GM12864 (cell line): ENCODE results near the gene SYNPO2.

Experiments
- DNase-seq: peaks from one replicate; pipeline ENCODE4 v3.0.0-alpha.2; 2011; ENCODE audit warnings: low read depth
- H3K4me3 ChIP-seq: 2 replicates; pipeline ENCODE4 v1.5.1; 2011; ENCODE audit warnings: mild to moderate bottlenecking, low read depth, low read length, control low read depth
- CTCF ChIP-seq: IDR thresholded peaks from 2 replicates; pipeline ENCODE4 v1.5.1; 2011; ENCODE audit warnings: low read depth, mild to moderate bottlenecking, moderate library complexity, low read length, control low read depth, inconsistent platforms; ENCODE audit errors: missing control alignments

Gene SYNPO2

GRCh38 chr4:119081542-119081859 lies 192.8 kb downstream of the SYNPO2 start:
- DNase-seq, result no peak
- H3K4me3 ChIP-seq, result no peak overlapping the region
- TF ChIP-seq CTCF, result no peak

DNA sequence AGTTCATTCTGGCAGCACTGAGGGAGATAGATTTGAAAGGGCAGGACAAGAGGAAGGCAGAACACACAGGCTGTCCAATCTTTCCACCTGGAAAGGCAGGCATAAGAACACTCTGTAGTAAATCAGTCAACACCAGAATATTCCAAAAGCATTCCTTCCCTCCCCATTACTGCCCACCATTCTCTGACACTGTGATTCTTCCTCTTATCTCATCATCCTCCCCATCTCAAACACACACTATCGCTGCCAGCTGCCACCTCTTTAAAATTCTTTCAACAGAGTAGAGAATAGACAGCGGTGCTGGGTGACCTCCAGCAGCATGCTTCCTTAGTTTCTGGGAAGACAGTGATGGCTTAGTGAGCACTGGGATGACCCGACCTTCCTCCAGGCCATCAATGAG lies 193.3 kb downstream of the SYNPO2 start:
- no peak overlapping the region for H3K4me3 ChIP-seq
- no peak for DNase-seq
- TF ChIP-seq CTCF, result no peak

GRCh38 chr4:119082661-119083060 lies 194.0 kb downstream of the SYNPO2 start:
- no peak overlapping the region for H3K4me3 ChIP-seq
- TF ChIP-seq CTCF, result no peak
- no peak for DNase-seq

- no peak overlapping the region for H3K4me3 ChIP-seq
- no peak for TF ChIP-seq CTCF
- DNase-seq, result no peak
Measured at GRCh38 chr4:119084513-119084912, 195.9 kb downstream of the SYNPO2 start.

DNA sequence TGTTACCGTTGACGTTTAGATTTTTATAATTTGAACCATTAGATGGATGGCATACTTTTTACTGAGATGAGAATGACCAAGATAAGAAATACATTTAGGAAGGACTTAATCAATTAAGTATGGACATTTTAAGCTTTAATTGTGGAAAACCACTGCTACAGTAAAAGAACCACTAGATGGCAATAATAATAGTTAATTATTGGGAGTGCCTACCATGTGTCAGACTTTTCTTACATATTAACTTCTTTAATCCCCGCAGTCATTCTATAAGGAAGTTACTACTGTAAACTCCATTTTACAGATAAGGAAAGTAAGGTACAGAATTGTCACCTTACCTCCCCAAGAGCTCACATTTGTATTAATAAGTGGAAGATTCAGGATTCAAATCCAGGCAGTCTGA lies 198.5 kb downstream of the SYNPO2 start:
- no peak for TF ChIP-seq CTCF
- no peak for DNase-seq
- no peak overlapping the region for H3K4me3 ChIP-seq

GRCh38 chr4:119087656-119088055 lies 199.0 kb downstream of the SYNPO2 start:
- no peak for DNase-seq
- no peak for TF ChIP-seq CTCF
- no peak overlapping the region for H3K4me3 ChIP-seq

GRCh38 chr4:119093042-119093827 lies 204.6 kb downstream of the SYNPO2 start:
- TF ChIP-seq CTCF, result no peak
- no peak for DNase-seq
- H3K4me3 ChIP-seq, result no peak overlapping the region
